Psoas muscle (tissue), 8 donors: ENCODE measurements around the gene NENF. TPM values are rescaled to one million over a fixed set of nuclear protein-coding genes. Genes with fewer than 3 reads are reported as not detected.

Source experiments
- ATAC-seq, 4 donors: fragments of 200-7000 bp; cut with Tn5 transposase; one replicate each; pipeline ENCODE4 v1.9.1; 2020; ENCODE audit warnings: moderate library complexity in 3 of 4, mild to moderate bottlenecking in 2 of 4
- DNase-seq, 2 donors: peaks; one replicate each; pipeline ENCODE4 v3.0.0-alpha.2; 2020
- H3K27ac ChIP-seq: fragments of 200-600 bp; one replicate; pipeline ENCODE4 v1.8.0; 2022
- H3K27me3 ChIP-seq, 3 donors: fragments of 200-600 bp in 1 of 3; one replicate each; pipeline versions ENCODE4 v1.6.1 to v1.8.0; 2013 to 2022; ENCODE audit warnings: low read length in 2 of 3, mild to moderate bottlenecking in 2 of 3, moderate library complexity in 1 of 3; ENCODE audit not compliant: insufficient read depth in 3 of 3
- H3K36me3 ChIP-seq, 2 donors: fragments of 200-600 bp in 1 of 2; one replicate each; pipeline versions ENCODE4 v1.6.1 to v1.8.0; 2013 to 2022; ENCODE audit warnings: low read depth in 1 of 2, mild to moderate bottlenecking in 1 of 2, moderate library complexity in 1 of 2; ENCODE audit not compliant: insufficient read depth in 1 of 2
- H3K4me1 ChIP-seq: fragments of 200-600 bp; one replicate; pipeline ENCODE4 v1.8.0; 2022
- H3K4me3 ChIP-seq: fragments of 200-600 bp; one replicate; pipeline ENCODE4 v1.8.0; 2022; ENCODE audit warnings: mild to moderate bottlenecking
- H3K9me3 ChIP-seq: fragments of 200-600 bp; one replicate; pipeline ENCODE4 v1.8.0; 2022
- WGBS, 3 donors: extraction: QIAGEN DNeasy Blood & Tissue Kit; methylation state at CpG; one replicate each; pipeline versions ENCODE4 v1.1.6 to v1.1.7; 2013; 5-methylcytosine and 5-hydroxymethylcytosine counted together
- intact Hi-C, 2 donors: fragments of 100-400 bp; cut with DNase I; formaldehyde crosslinking; loops; one replicate each; pipeline versions ENCODE4 v1.11.0 to v1.14.2; 2022
- polyA plus RNA-seq, 3 donors: library from polyadenylated mRNA; stranded (reverse); fragments of 200-250 nt; gene quantifications; one replicate each; pipeline ENCODE4 v1.2.3, GENCODE V29; 2013
- total RNA-seq, 4 donors: library from RNA; stranded (reverse); fragmentation: NEBNext Ultra II Directional in 2 of 4; extraction: Animal tissue kit (Norgen Biotek cat#: 25700) in 2 of 4; gene quantifications; one replicate each; pipeline versions ENCODE4 v1.2.1 to v1.2.4, GENCODE V29; 2021 to 2023
- TF ChIP-seq, protein P1 (sequence below): fragments of 200-600 bp; IDR thresholded peaks from one replicate; pipeline ENCODE4 v1.8.0; 2022; ENCODE audit warnings: antibody characterized with exemption
- donor health status: healthy with polysubstance abuse.
- donor health status: DM: no; HTN: no; CAD: no; lungs with moderate emphysema.
- donor health status: Bipolar disorder and iron deficiency.
- donor health status: healthy.
- donor health status: DM: yes; HTN: yes; CAD: no.
- donor health status: DM: no; HTN: no; CAD: no.
- donor health status: DM: no; HTN: no; CAD: no.
- donor health status: DM: yes; HTN: yes; CAD: no.

The NENF gene
- total and polyA plus RNA-seq, 7 donors: 59.3 to 74.9 (median 64.2) TPM

GRCh38 chr1:212482637-212483441 lies 50.1 kb downstream of the NENF start:
- H3K9me3 ChIP-seq: no peaks in the 10 kb centered on the region
- DNase-seq (no peak), ATAC-seq (peak in 2 of 4 donors; percentile 22 to 36)
- WGBS, 3 donors: 69 to 74% (median 70%) methylated on average over 14 of the region's 14 CpGs
- intact Hi-C loops: loop anchor here (5.0 to 10.0 kb wide), 2 partner anchors 74 to 122 kb away; partner anchors contain the start of gene ATF3 (in 1 of the 2)
- peaks cover 0 to 2% (median 0%) of the 10 kb centered on the region in 3 donors for H3K27me3 ChIP-seq
- H3K4me1 ChIP-seq: no peaks in the 10 kb centered on the region
- H3K36me3 ChIP-seq: no peaks in the 10 kb centered on the region
- TF ChIP-seq, protein P1, sequence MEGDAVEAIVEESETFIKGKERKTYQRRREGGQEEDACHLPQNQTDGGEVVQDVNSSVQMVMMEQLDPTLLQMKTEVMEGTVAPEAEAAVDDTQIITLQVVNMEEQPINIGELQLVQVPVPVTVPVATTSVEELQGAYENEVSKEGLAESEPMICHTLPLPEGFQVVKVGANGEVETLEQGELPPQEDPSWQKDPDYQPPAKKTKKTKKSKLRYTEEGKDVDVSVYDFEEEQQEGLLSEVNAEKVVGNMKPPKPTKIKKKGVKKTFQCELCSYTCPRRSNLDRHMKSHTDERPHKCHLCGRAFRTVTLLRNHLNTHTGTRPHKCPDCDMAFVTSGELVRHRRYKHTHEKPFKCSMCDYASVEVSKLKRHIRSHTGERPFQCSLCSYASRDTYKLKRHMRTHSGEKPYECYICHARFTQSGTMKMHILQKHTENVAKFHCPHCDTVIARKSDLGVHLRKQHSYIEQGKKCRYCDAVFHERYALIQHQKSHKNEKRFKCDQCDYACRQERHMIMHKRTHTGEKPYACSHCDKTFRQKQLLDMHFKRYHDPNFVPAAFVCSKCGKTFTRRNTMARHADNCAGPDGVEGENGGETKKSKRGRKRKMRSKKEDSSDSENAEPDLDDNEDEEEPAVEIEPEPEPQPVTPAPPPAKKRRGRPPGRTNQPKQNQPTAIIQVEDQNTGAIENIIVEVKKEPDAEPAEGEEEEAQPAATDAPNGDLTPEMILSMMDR: no peak
- no peak overlapping the region for H3K4me3 ChIP-seq
- no peak overlapping the region for H3K27ac ChIP-seq

DNA sequence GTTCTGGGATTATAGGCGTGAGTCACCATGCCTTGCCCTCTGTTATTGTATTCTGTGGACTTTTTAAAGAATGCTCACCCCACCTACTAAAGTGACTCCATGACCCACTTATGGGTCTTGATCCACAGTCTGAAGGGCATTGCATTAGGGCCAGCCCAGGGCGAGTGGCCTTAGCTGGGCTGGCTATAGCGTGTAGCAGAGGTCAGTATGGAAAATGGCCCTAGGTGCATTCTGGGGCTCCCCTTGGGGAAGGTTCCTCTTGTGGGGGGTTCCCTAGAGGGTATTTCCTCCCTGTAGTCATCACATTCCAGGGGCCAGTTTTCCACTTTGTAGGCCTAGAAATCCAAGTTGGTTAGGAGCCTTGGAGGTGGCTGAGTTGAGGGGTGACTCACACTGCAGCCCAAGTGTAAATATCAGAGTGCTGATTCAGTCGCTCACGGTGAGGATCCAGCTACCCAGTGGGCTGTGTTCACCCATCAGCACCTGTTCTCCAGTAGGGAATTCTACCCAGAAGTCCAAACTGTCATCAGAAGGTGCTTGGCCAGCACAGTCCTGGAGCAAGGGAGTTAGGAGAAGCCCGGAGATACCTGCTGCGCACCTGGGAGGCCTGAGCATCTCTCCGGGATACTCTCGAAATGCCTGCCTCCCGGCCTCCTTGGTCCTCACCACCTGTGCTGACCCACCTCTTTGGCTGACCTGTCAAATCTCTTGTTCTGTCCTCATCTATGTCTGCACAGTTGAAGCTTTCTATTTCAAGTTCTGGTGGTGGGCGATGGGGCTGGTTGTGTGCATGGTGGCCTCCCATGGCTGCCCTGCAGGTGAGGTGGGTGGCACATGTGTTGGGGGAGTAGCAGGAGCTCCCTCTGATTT lies 52.2 kb downstream of the NENF start:
- TF ChIP-seq, protein P1: no peak
- Histone ChIP-seq H3K36me3 (no peaks in the 10 kb centered on the region), H3K27me3 (peaks cover 0 to 2% (median 0%) of the 10 kb centered on the region in 3 donors), H3K9me3 (no peaks in the 10 kb centered on the region), H3K4me1 (no peaks in the 10 kb centered on the region), H3K27ac (no peak overlapping the region), H3K4me3 (no peak overlapping the region)
- intact Hi-C loops: loop anchor here (5.0 to 10.0 kb wide), 2 partner anchors 72 to 120 kb away; partner anchors contain the start of gene ATF3 (in 1 of the 2)
- DNase-seq (no peak), ATAC-seq (no peak)
- 92 to 93% (median 92%) methylated on average over 11 of the region's 11 CpGs for WGBS, 3 donors

DNA sequence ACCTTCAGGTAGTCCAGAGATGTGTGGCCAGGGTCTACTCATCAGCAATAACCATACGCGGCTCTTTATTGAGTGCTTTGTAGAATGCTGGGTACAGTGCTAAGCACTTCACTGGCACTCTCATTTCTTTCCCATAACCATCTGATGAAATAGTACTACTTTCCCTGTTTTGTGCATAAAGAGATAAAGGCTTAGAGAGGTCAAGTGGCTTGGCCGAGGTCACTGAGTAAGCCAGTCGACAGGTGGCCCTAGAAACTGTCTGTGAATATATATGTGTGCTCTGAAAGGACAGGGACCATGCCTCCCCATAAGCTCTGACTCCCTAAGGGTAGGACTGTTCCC lies 52.8 kb downstream of the NENF start:
- WGBS, 3 donors: 85 to 88% (median 86%) methylated on average over 4 of the region's 4 CpGs
- Histone ChIP-seq H3K27ac (no peak overlapping the region), H3K9me3 (no peaks in the 10 kb centered on the region), H3K4me3 (no peak overlapping the region), H3K27me3 (peaks cover 0 to 2% (median 0%) of the 10 kb centered on the region in 3 donors), H3K36me3 (no peaks in the 10 kb centered on the region), H3K4me1 (no peaks in the 10 kb centered on the region)
- TF ChIP-seq, protein P1: no peak
- ATAC-seq (no peak), DNase-seq (no peak)
- intact Hi-C loops: loop anchor here in 1 of 2 donors (10.0 kb wide), 1 partner anchor 119 kb away; the partner anchor contains the start of gene ATF3

- H3K9me3 ChIP-seq: no peaks in the 10 kb centered on the region
- no peaks in the 10 kb centered on the region for H3K36me3 ChIP-seq
- ATAC-seq (peak in 3 of 4 donors; percentile 37 to 54 (median 41)), DNase-seq (peak; percentile 41 to 65)
- peaks cover 0 to 2% (median 0%) of the 10 kb centered on the region in 3 donors for H3K27me3 ChIP-seq
- WGBS, 3 donors: 55 to 63% (median 61%) methylated on average over 10 of the region's 10 CpGs
- H3K27ac ChIP-seq: no peak overlapping the region
- H3K4me1 ChIP-seq: no peaks in the 10 kb centered on the region
- TF ChIP-seq, protein P1: no peak
- intact Hi-C loops: loop anchor here in 1 of 2 donors (10.0 kb wide), 1 partner anchor 119 kb away; the partner anchor contains the start of gene ATF3
- no peak overlapping the region for H3K4me3 ChIP-seq
These were observed 53.3 kb downstream of the NENF start for GRCh38 chr1:212485913-212486618.
